GM12878 (cell line): ENCODE measurements around the gene OAF.

Experiments
- CBX5 ChIP-seq: sonication (generic); IDR thresholded peaks from 2 replicates; pipeline ENCODE4 v1.6.1; 2016; ENCODE audit warnings: low read depth, moderate library complexity, mild to moderate bottlenecking, inconsistent platforms
- CREB1 ChIP-seq: IDR thresholded peaks from 2 replicates; pipeline ENCODE4 v1.6.1; 2012; ENCODE audit warnings: low read depth, mild to moderate bottlenecking, inconsistent platforms
- JUND ChIP-seq: IDR thresholded peaks from 2 replicates; pipeline ENCODE4 v1.6.1; 2012; ENCODE audit warnings: low read depth, mild to moderate bottlenecking, low read length, improper control_type of control experiment, moderate library complexity
- LARP7 ChIP-seq: fragments of 450-650 bp; IDR thresholded peaks from 2 replicates; pipeline ENCODE4 v1.6.1; 2017; ENCODE audit warnings: mild to moderate bottlenecking
- MYC ChIP-seq: IDR thresholded peaks from 2 replicates; pipeline ENCODE4 v1.6.1; 2011; ENCODE audit warnings: mild to moderate bottlenecking, low read length, moderate library complexity, inconsistent platforms; ENCODE audit not compliant: insufficient read depth, insufficient replicate concordance, insufficient read length, severe bottlenecking
- RELA ChIP-seq: fragments of 450-650 bp; IDR thresholded peaks from 2 replicates; pipeline ENCODE4 v1.8.0; 2014; ENCODE audit warnings: borderline replicate concordance; ENCODE audit not compliant: partially characterized antibody
- SP1 ChIP-seq: IDR thresholded peaks from one replicate; pipeline ENCODE4 v1.6.1; 2011; ENCODE audit warnings: low read depth, low read length
- TF ChIP-seq, protein P1 (sequence below): IDR thresholded peaks from 2 replicates; pipeline ENCODE4 v1.6.1; 2012; ENCODE audit warnings: low read length, inconsistent platforms
- TF ChIP-seq, protein P2 (sequence below): IDR thresholded peaks from 2 replicates; pipeline ENCODE4 v1.6.1; 2012; ENCODE audit warnings: low read depth, low read length, improper control_type of control experiment
- TF ChIP-seq, protein P3 (sequence below), 3 experiments: IDR thresholded peaks in 2 of 3; conservative IDR thresholded peaks in 1 of 3; 2 replicates each; pipeline ENCODE4 v1.5.1; 2011; ENCODE audit warnings: low read depth in 3 of 3, low read length in 3 of 3, mild to moderate bottlenecking in 3 of 3, control low read depth in 2 of 3, moderate library complexity in 2 of 3, inconsistent platforms in 1 of 3, mixed read lengths in 1 of 3; ENCODE audit not compliant: control insufficient read depth in 2 of 3, insufficient read depth in 1 of 3; ENCODE audit errors: extremely low read depth in 1 of 3
- TF ChIP-seq, protein P4 (sequence below): IDR thresholded peaks from 2 replicates; pipeline ENCODE4 v1.6.1; 2011; ENCODE audit warnings: low read depth, low read length, improper control_type of control experiment, borderline replicate concordance
- TF ChIP-seq, protein P5 (sequence below): fragments of 450-650 bp; IDR thresholded peaks from 2 replicates; pipeline ENCODE4 v1.6.1; 2017; ENCODE audit warnings: low read depth, mild to moderate bottlenecking, moderate library complexity

DNA sequence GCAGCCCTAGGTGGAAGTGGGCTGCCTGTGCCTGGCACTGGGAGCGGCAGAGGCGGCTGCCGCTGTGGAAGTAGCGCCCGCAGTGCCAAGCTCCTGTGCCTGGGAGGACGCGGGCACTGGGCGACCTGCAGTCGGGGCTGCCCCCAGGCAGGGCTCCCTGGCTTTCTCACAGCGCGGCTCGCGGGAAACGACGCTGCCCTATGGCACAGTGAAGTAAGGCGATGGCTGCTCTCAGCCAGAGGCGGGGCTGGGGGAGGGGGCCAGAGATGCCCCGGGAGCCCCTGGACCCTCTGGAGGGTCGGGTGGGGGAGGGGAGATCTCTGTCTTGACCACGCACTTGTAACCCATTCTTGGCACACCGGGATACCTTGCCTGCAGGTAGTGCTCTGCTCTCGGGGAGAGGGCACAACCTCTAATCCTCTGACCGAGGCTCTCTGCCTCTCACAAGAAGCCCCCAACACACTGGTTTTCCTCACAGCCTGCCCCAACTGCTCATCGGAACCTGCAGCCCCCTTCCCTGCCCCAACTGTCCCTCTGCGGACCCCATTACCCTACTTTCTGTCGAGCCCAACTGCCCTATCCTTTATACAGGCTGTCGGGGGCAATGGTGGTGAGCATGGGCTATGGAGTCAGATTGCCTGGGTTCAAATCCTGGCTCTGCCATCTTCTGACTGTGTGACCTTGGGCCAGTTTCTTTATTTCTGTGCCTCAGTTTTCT lies 40.7 kb upstream of the OAF start:
- TF ChIP-seq LARP7 (no peak), RELA (no peak), SP1 (no peak), JUND (no peak), CREB1 (no peak), MYC (no peak), CBX5 (no peak)
- TF ChIP-seq, protein P1, sequence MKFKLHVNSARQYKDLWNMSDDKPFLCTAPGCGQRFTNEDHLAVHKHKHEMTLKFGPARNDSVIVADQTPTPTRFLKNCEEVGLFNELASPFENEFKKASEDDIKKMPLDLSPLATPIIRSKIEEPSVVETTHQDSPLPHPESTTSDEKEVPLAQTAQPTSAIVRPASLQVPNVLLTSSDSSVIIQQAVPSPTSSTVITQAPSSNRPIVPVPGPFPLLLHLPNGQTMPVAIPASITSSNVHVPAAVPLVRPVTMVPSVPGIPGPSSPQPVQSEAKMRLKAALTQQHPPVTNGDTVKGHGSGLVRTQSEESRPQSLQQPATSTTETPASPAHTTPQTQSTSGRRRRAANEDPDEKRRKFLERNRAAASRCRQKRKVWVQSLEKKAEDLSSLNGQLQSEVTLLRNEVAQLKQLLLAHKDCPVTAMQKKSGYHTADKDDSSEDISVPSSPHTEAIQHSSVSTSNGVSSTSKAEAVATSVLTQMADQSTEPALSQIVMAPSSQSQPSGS = no peak
- TF ChIP-seq, protein P2, sequence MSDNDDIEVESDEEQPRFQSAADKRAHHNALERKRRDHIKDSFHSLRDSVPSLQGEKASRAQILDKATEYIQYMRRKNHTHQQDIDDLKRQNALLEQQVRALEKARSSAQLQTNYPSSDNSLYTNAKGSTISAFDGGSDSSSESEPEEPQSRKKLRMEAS = no peak
- TF ChIP-seq, protein P3, sequence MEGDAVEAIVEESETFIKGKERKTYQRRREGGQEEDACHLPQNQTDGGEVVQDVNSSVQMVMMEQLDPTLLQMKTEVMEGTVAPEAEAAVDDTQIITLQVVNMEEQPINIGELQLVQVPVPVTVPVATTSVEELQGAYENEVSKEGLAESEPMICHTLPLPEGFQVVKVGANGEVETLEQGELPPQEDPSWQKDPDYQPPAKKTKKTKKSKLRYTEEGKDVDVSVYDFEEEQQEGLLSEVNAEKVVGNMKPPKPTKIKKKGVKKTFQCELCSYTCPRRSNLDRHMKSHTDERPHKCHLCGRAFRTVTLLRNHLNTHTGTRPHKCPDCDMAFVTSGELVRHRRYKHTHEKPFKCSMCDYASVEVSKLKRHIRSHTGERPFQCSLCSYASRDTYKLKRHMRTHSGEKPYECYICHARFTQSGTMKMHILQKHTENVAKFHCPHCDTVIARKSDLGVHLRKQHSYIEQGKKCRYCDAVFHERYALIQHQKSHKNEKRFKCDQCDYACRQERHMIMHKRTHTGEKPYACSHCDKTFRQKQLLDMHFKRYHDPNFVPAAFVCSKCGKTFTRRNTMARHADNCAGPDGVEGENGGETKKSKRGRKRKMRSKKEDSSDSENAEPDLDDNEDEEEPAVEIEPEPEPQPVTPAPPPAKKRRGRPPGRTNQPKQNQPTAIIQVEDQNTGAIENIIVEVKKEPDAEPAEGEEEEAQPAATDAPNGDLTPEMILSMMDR (IDR thresholded peaks at IDR 0.05 in 2 of 3, conservative IDR thresholded peaks at IDR 0.05 in 1 of 3; ENCODE audit: control insufficient read depth in 2 of 3, extremely low read depth in 1 of 3, insufficient read depth in 1 of 3, low read depth in 3 of 3, low read length in 3 of 3) = no peak
- TF ChIP-seq, protein P4, sequence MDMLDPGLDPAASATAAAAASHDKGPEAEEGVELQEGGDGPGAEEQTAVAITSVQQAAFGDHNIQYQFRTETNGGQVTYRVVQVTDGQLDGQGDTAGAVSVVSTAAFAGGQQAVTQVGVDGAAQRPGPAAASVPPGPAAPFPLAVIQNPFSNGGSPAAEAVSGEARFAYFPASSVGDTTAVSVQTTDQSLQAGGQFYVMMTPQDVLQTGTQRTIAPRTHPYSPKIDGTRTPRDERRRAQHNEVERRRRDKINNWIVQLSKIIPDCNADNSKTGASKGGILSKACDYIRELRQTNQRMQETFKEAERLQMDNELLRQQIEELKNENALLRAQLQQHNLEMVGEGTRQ = no peak
- TF ChIP-seq, protein P5, sequence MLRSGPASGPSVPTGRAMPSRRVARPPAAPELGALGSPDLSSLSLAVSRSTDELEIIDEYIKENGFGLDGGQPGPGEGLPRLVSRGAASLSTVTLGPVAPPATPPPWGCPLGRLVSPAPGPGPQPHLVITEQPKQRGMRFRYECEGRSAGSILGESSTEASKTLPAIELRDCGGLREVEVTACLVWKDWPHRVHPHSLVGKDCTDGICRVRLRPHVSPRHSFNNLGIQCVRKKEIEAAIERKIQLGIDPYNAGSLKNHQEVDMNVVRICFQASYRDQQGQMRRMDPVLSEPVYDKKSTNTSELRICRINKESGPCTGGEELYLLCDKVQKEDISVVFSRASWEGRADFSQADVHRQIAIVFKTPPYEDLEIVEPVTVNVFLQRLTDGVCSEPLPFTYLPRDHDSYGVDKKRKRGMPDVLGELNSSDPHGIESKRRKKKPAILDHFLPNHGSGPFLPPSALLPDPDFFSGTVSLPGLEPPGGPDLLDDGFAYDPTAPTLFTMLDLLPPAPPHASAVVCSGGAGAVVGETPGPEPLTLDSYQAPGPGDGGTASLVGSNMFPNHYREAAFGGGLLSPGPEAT = no peak
